Liver (tissue), 3 donors: ENCODE results near the gene SLC25A42.

ENCODE experiments used
- GABPA ChIP-seq, 2 donors: IDR thresholded peaks in 1 of 2; conservative IDR thresholded peaks in 1 of 2; 2 replicates each; pipeline ENCODE4 v1.6.1; 2016; ENCODE audit warnings: antibody characterized with exemption in 2 of 2, mild to moderate bottlenecking in 1 of 2, moderate library complexity in 1 of 2
- TAF1 ChIP-seq: conservative IDR thresholded peaks from 2 replicates; pipeline ENCODE4 v1.6.1; 2016; ENCODE audit warnings: antibody characterized with exemption, mild to moderate bottlenecking
- TF ChIP-seq, protein P1 (sequence below): IDR thresholded peaks from 2 replicates; pipeline ENCODE4 v1.6.1; 2016; ENCODE audit warnings: antibody characterized with exemption
- TF ChIP-seq, protein P2 (sequence below): fragments of 150-350 bp; IDR thresholded peaks from 2 replicates; pipeline ENCODE4 v1.5.1; 2017; ENCODE audit warnings: improper control_type of control experiment, low read depth, low read length; ENCODE audit not compliant: missing input control
- donor health status: healthy.
- donor health status: healthy.

DNA sequence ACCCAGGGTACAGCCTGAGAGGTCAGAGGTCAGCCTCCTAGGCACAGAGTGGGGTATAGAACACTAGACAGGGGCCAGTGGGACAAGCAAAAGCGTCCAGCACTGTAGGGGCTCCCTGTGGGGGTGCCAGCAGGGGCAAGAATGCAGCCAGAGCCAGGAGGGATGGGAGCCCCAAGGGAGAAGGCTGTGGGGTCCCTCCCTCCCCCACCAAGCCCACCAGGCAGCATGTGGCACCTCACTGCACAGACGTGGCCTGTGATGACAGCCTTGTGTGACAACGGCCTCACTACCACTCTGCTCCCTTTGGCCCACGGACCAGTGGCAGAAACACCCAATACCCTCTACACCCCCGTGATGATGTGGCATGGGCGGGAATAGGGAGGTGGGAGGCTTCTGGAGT, 20.3 kb upstream of the SLC25A42 start:
- TF ChIP-seq TAF1 (no peak), GABPA (IDR thresholded peaks at IDR 0.05 in 1 of 2, conservative IDR thresholded peaks at IDR 0.05 in 1 of 2) (no peak)
- TF ChIP-seq, protein P1, sequence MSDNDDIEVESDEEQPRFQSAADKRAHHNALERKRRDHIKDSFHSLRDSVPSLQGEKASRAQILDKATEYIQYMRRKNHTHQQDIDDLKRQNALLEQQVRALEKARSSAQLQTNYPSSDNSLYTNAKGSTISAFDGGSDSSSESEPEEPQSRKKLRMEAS, result no peak
- TF ChIP-seq, protein P2, sequence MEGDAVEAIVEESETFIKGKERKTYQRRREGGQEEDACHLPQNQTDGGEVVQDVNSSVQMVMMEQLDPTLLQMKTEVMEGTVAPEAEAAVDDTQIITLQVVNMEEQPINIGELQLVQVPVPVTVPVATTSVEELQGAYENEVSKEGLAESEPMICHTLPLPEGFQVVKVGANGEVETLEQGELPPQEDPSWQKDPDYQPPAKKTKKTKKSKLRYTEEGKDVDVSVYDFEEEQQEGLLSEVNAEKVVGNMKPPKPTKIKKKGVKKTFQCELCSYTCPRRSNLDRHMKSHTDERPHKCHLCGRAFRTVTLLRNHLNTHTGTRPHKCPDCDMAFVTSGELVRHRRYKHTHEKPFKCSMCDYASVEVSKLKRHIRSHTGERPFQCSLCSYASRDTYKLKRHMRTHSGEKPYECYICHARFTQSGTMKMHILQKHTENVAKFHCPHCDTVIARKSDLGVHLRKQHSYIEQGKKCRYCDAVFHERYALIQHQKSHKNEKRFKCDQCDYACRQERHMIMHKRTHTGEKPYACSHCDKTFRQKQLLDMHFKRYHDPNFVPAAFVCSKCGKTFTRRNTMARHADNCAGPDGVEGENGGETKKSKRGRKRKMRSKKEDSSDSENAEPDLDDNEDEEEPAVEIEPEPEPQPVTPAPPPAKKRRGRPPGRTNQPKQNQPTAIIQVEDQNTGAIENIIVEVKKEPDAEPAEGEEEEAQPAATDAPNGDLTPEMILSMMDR, result no peak
